NCI-H2227 treated with DMSO at 0.1 percent for 48 hours (cell line): Measurements from ENCODE around the gene ADAM33.

Source experiments
- DNase-seq: peaks from one replicate; lab custom pipeline; 2025; lab: John Stamatoyannopoulos, UW

Gene ADAM33

GRCh38 chr20:3667434-3668037 is 14.3 kb downstream of the ADAM33 start:
- no peak for DNase-seq

GRCh38 chr20:3663858-3664257 is 18.0 kb downstream of the ADAM33 start:
- DNase-seq: no peak

- no peak for DNase-seq
Observed at GRCh38 chr20:3663031-3663701, 18.6 kb downstream of the ADAM33 start, which contains the start of gene GFRA4. Gene GFRA4 (minus strand): TSS chr20:3663399. CDS start chr20:3663399, 0 bp downstream.

GRCh38 chr20:3661814-3662665 is 19.8 kb downstream of the ADAM33 start:
- DNase-seq: no peak

GRCh38 chr20:3661060-3661813 is 20.6 kb downstream of the ADAM33 start:
- DNase-seq: no peak

- DNase-seq: no peak
Observed at GRCh38 chr20:3660262-3661059, 21.3 kb downstream of the ADAM33 start.

- DNase-seq: no peak
Observed at GRCh38 chr20:3659492-3660261, 22.1 kb downstream of the ADAM33 start.

- DNase-seq: peak; percentile 12
Observed at GRCh38 chr20:3658716-3659491, 22.9 kb downstream of the ADAM33 start.

GRCh38 chr20:3658019-3658715 is 23.6 kb downstream of the ADAM33 start:
- no peak for DNase-seq

- no peak for DNase-seq
Observed at GRCh38 chr20:3655131-3655405, 26.7 kb downstream of the ADAM33 start.

- no peak for DNase-seq
Observed at GRCh38 chr20:3654326-3655130, 27.3 kb downstream of the ADAM33 start.

GRCh38 chr20:3653921-3654320 is 27.9 kb downstream of the ADAM33 start:
- DNase-seq: no peak

- DNase-seq: no peak
Observed at GRCh38 chr20:3652676-3653596, 28.9 kb downstream of the ADAM33 start.

- no peak for DNase-seq
Observed at GRCh38 chr20:3652221-3652620, 29.6 kb downstream of the ADAM33 start.

GRCh38 chr20:3651204-3651962 is 30.4 kb downstream of the ADAM33 start:
- DNase-seq: no peak

GRCh38 chr20:3648951-3649350 is 32.9 kb downstream of the ADAM33 start:
- DNase-seq: no peak

- no peak for DNase-seq
Observed at GRCh38 chr20:3647473-3647872, 34.3 kb downstream of the ADAM33 start.
